GM18870 (cell line): ENCODE results near the gene FNDC10.
"Not testable (repeated sequence)": the region's sequence is repeated elsewhere in the genome, so short reads cannot be mapped to it uniquely, and the experiment has no call there.

Experiments
- ATAC-seq: cut with Tn5 transposase; IDR thresholded peaks from one replicate; pipeline ENCODE4 v1.9.1; 2021; ENCODE audit warnings: moderate library complexity; ENCODE audit not compliant: unreplicated experiment

The FNDC10 gene

DNA sequence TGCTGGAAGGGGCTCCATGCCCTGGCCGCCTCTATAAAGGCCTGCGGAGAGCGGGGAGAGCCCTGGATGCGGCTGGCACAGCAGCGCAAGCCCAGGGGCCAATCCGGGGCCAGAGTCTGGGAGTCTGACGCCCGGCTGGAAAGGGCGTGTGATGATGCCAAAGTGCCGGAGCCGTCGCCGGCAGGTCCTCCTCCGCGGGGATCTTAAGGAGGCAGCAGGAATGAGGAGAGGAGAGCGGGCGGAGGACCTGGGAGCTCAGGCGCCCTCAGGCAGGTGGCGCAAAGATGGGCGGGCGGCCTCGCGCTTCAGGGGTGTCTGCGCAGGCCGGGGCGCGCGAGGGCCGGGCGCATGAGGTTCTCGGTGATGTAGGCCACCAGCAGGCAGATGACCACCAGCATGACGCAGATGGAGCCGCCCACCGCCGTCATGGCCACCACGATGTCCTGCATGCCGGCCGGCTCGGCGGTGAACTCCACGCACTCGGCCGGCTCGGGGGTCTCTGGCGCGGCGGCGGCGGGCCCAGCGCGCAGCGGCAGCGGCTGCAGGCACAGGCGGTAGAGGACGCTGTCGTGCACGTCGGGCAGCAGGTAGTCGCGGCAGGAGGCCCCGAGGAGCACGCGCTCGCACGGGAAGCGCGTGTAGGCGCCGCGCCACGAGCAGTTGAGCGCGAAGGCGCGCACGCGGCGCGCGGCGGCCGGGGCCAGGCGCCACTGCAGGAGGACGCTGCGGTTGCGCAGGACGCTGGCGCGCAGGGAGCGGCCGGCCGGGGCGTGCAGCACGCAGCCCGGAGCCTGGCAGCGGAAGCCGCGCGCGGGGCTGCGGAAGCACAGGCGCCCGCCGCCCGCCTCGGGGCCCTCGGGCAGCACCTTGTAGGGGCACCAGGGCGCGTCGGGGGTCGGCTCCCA, 653 bp downstream of the FNDC10 start:
- ATAC-seq = no peak

DNA sequence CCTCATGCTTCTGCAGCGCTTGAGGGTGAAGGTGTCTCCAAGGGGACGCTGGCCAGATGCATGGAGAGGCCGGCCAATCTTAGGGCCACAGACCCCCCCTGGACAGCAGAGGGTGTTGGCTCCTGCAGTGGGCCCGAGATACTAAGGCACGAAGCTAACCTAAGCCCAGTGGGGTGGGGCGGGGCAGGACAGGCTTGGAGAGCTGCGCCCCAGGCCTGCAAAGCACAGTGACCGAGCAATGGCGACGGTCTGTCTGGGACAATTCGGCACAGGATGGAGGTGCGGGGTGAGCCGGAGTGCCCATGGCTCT, 1.3 kb downstream of the FNDC10 start:
- no peak for ATAC-seq

DNA sequence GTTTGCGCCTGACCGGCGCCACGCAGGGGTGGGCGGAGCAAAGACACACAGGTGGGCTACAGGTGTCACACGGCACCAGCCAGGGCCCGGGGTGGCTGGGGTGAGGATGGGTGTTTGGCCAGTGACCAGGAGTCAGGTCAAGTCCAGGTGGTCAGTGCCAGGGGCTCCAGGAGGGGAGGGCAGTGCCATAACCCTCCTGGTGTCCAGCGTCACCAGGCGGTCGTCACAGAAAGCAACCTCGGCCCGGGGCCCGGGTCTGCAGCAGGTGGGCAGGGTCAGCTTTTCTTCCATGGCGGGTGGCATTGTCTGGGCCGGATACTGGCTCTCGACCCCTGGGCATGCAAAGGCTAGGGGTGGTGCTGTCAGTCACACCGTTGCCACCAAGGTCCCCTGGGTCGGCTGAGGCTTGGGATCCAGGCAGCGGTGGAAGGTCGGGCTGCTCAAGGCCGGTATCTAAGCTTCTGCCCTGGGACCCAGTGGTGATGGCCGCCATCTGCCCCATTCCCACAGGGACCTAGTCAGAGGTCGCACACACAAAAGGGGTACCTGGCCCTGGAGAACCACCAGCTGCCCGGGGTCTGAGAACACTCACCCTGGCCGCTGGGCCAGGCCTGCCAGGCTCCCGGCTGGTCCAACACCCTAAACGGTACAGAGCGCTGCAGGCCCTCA, 1.8 kb downstream of the FNDC10 start:
- ATAC-seq = no peak

DNA sequence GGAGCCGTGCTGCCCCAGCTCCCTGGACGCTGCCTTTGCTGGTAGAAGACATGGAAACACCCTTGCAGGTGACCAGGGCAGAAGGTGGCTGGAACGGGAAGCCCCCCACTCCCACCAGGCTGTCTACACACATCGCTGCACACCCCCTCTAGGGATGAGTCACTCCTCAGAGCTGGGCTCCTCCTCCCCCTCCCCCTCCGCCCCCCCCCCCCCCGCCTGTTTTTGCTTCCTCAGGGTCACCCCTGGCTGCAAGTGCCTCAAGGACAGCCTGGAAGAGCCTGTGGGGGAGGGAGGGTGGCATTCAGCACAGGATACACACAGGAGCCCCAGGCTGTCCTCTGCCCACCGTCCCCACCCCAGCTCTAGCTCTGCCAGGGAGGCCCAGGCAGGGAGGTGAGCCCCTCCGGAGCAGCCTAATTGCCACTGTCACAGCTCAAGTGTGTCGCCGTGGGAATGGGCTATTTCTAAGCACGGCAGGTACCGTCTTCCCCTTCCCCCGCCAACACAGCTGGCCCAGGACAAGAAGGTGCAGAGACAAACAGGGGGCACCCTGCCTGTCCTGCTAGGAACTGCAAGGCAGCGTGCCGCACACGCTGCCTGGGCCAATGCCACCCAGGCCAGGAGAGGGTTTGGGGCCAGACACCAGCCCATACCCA, 2.5 kb downstream of the FNDC10 start:
- ATAC-seq = no peak

DNA sequence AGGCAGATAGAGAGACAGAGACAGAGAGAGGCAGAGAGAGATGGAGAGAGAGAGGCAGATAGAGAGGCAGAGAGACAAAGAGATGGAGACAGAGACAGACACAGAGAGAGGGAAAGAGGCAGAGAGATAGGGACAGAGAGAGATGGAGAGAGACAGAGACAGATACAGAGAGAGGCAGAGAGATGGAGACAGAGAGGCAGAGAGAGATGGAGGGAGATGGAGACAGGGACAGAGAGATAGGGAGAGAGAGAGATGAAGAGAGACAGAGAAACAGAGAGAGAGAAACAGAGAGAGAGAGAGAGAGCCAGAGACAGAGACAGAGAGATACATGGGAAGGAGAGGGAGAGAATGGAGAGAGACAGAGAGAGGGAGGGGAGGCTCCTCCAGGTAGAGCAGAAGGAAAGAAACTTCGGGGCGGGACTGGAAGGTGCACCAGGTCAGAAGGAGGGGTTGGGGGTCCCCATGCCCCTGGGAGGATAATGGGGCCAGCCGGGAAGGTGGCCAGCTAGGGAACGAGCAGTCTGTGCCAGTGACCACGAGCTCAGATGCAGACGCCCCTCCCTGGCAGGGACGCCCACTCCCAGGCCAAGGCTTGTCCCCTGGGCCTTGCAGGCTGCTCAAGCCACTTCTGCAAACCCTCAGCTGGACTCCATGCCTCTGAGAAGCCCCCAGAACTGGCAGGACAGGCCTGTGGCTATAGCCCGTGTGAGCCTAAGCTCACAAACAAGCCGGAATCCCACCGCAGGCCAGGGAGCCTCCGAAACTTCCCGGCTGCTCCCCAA, 3.3 kb downstream of the FNDC10 start:
- ATAC-seq = no peak

DNA sequence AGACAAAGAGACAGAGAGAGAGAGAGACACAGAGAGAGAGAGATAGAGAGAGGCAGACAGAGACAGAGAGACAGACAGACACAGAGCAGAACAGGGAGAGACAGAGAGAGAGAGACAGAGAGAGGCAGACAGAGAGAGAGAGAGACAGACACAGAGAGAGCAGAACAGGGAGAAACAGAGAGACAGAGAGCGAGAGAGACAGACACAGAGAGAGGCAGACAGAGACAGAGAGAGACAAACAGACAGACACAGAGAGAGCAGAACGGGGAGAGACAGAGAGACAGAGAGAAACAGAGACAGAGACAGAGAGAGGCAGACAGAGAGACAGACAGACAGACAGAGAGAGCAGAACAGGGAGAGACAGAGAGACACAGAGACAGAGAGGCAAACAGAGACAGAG, 4.6 kb downstream of the FNDC10 start:
- ATAC-seq = not testable (repeated sequence)

DNA sequence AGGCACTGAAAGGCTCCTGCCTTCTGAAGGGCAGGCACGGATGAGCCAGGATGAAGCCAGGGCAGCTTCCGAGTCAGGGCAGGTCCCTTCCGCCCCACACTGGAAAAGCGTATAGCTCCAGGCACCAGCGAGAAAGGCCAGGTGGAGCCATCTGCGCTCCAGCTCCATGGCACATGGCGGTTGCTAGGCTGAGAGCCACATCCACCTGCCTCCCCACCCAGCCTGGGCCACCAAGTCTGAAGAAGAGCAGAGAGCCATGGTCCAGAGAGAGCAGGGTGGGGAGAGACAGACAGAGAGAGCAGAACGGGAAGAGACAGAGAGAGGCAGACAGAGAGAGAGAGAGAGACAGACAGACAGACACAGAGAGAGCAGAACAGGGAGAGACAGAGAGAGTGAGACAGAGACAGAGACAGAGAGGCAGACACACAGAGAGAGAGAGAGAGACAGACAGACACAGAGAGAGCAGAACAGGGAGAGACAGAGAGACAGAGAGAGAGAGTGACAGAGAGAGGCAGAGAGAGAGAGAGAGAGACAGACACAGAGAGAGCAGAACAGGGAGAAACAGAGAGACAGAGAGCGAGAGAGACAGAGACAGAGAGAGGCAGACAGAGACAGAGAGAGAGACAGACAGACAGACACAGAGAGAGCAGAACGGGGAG, 5.2 kb downstream of the FNDC10 start:
- no peak for ATAC-seq

DNA sequence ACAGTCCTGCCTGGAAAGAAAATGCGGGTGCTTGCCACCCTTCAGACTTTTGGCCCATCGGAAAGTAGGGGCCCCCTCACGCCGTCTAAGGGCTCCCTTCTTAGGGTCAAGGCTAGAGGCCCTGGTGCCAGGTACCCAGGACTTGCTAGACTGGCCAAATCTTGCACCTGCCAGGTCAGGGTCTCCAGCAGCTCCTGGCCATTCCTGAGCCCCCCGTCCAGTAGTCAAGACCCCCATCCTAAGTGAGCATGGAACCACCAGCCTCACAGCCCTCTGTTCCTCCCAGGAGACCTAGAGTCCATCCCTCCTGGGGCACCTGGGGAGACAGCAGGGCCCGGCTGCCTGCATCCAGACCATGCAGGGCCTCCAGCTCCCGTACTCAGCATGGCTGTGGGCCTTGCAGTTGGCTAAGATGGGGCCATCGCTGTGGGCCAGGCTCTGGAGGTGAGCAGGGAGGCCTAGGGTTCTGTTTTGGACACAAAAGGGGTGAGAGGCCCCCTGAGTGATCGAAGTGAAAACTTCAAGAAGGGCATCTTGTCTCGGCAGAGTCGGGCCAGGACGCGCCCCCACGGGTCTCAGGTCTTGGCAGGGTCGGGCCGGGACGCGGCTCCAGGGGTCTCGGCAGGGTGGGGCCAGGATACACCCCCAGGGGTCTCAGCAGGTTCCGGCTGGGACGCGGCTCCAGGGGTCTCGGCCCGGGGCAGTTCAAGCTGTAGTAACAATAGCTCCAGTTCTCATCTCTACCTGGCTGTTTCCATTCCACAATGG, 5.9 kb downstream of the FNDC10 start:
- no peak for ATAC-seq

DNA sequence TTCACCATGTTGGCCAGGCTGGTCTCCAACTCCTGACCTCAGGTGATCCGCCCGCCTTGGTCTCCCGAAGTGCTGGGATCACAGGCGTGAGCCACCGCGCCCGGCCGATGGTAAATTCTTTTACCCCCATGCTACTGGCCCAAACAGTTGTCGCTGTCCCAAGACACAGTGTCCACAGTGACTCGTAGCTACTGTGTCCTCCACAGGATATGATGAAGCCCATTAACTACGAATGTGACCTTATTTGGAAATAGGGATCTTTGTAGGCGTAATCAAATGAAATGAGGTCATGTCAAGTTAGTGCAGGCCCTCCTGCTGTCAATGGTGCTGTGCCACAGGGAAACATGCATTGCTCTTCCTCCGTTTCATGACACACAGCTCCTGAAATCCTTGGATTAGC, 8.5 kb downstream of the FNDC10 start:
- no peak for ATAC-seq

DNA sequence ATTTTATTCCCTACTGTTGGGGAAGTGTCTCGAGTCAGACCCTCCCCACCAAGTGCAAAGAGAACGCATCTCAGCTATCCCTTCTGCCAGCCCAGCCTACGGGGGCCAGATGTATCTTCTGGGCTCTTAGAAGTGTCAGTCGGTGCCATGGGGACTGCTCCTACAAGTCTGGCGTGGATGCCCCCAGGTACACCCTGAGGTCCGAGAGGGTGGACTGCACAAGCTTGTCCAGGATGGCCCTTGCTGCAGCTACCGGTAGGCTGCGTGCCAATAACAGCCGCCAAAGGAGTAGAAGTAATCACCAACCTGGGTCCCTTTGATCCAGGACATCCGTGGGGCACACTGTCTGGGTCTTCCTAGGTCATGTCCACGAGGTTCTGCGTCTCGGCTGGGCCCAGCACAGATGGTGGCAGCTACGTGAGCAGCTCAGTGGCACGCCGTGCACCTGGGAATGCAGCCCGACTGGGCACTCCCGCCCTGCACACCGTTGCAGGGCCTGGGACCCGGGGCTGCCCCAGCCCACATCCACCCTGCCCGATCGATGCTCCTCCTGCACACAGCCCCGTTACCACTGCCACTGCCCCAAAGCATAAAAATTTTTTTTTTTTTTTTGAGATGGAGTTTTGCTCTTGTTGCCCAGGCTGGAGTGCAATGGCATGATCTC, 16.5 kb downstream of the FNDC10 start:
- no peak for ATAC-seq

DNA sequence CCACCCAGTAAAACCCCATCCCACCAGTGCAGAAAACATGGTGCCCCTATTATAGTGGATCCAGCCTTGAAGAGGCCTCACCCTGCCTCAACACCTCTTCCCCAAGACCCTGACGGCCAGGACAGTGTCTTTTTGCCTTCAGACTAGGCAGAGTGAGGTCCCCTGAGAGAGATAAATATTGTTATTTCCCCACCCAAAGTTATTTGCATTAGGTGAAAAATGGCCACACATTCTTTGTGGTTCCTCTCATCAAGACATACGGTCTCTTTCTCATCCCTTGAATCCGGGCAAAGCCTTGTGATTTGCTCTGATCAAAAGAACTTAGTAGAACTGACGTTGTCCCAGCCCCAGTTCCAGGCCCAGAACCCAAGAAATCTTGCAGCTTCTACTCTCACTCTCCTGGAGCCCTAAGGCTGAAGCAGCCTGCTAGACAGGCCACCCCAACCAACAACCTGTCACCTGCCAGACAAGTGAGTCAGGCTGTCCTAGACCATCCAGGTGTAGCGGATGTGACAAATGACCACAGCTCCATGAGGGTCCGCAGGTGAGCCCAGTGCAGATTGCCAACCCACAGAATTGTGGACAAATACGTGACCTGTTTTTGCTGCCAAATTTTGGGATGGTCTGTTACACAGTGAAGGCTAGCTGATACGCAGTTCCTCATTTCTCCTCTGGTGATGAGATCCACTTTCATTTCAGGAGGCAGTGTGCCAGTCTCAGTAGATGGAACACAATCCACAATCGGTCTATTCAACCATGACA, 17.2 kb downstream of the FNDC10 start:
- no peak for ATAC-seq

DNA sequence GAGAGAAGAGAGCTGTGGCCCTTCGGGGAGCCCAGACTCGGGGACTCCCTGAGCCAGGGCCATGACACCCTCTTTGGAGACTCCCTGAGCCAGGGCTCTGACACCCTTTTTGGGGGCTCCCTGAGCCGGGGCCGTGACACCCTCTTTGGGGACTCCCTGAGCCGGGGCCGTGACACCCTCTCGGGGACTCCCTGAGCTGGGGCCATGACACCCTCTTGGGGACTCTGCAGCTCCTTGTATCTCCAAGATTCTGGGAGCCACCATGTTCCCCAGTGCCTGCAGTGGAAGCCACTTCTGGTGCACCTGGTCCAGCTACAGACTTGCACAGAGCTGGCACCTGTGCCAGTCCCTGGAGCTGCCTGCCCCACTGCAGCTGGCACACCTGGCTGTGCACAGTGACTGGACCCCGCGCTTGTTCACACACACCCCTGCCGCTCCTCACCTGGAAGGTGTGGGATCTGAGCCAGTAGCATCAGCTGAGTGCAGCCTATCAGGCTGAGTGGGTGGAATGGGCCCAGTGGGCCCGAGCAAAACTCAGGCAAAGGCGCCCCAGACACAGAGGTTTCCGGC, 21.5 kb downstream of the FNDC10 start:
- ATAC-seq = no peak

DNA sequence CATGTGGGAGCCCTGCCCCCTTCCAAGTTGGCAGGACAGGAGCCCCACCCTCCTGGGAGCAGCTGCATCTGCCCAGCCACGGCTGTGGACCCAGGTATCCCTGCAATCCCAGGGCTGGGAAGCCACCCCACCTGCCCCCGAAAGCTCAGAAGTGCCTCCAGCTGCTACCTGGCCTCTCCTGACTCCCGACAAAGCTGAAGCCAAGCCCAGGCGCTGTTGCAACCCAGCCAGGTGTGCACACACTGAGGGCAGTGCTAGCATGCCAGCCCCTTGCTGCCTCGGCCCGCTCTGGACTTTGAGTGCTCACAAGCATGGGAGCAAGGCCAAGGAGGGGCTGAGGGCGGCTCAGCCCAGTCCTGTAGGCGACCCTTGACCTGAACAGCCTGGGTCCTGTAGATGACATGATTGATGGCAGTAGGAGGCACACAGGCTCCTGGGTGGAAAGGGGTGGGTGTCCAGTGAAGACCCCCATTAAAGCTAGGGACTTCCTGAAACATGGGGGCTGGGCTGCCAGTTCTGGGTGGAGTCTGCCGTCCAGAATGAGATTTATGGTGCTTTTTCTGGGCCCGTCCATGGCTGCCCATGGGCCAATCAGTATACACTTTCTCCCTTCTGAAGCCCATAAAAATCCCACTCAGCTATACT, 22.4 kb downstream of the FNDC10 start:
- ATAC-seq = no peak

DNA sequence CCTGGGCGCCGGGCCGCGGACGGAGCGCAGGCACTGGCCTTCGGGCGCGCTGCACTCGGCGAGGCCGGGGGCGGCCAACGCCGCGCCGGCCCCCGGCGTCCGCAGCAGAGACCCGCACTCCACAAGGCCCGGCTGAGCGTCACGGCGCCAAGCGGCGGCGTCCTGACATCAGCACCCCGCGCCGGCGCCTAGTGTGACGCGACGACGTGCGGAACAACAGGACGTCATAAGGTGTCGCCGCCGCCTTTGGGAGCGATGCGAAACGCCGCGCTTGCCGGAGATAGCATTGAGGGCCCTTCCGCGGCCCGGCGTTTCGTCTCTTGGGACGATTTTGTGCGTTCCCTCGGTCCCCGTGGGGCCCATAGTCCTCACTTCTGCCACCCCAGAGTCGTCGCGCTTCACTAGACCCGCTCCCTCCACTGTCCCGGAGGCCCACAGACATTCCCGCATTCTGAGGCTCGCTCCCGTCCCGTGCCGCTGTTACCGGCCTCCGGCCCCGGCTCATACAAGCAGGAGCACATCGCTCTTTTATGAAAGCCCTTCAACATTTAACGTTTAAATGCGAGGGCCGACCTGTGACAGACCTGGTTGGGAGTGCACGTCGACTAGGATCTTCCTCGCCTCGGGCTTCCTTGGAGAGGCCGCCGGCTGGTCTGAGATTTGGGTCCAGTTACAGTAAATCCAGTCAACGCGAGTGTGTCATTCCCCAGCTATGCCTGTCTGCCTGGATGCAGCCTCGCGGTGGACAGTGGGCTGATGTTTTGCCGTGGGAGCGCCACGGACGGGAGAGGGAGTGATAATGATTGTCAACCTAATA, 25.0 kb downstream of the FNDC10 start, which contains the start of gene SSU72:
Gene SSU72 (minus strand): TSS at position 143 of the 817 bp plus-strand sequence. CDS start 306 bp downstream, outside the sequence.
- peak; percentile 60 for ATAC-seq

DNA sequence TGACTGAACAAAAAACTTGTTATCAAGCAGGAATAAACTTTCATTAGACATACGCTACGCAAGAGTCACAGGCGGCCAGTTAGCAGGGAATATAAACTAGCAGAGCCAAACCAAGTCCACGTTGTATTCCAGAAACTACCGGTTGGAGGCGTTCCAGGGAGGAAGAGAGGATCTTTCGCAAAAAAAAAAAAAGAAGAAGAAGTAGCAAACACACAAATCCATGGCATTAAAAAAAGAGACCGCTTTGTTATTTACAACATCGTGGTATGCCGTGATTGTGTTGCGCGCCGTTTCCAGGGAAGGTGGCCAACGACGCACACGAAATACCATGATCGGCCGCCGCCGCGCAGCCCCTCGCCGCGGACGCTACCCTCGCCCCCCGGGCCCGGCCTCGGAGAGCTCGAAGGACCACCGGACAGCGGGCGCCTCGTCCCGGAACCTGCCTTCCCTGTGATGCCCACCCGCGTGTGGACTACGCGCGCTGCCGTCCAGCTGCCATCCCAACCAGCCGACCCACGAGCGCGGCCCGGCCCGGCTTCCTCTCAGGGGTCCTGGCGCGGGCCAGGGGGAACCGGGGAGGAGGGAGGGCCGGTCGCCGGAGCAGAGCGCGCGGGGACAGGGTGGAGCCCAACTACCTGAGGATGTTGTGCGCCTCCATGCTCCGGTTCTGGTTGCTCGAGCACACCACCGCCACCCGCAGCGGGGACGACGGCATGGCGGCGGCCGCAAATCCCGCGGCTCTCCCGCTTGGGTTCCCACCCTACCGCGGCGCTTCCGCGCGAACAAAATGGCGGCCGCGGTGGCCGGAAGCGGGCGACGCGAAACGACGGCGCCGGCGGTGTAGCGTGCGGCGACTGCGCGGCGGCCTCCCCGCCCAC, 25.9 kb downstream of the FNDC10 start:
- peak; percentile 36 for ATAC-seq

DNA sequence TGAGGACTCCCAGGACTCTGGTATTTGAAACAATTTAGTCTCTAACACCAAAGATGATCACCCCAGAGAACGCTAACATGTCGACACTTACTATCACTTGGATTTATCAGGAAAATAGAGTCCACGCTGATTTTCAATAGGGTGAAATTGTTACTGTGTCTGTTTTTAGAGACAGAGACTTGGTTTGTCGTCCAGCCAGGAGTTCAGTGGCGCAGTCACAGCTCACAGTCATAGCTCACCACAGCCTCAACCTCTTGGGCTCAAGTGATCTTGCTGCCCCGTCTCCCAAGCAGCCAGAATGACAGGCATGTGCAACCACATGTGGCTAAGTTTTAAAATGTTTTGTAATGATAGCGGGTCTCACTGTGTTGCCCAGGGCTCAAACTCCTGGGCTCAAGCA, 30.6 kb downstream of the FNDC10 start:
- ATAC-seq = no peak
